NB4 (cell line): ENCODE measurements around the gene C1QTNF3.

Experiments used
- DNase-seq: peaks from one replicate; pipeline ENCODE4 v3.0.0; 2010; ENCODE audit warnings: low read depth
- H3K4me3 ChIP-seq: one replicate; pipeline ENCODE4 v1.5.1; 2011; ENCODE audit warnings: mild to moderate bottlenecking, low read depth, low read length, moderate library complexity
- CTCF ChIP-seq: IDR thresholded peaks from one replicate; pipeline ENCODE4 v1.5.1; 2012; ENCODE audit warnings: low read depth, low read length
- MAX ChIP-seq: IDR thresholded peaks from 2 replicates; pipeline ENCODE4 v1.6.1; 2011; ENCODE audit warnings: low read depth, low read length
- MYC ChIP-seq: IDR thresholded peaks from 2 replicates; pipeline ENCODE4 v1.6.1; 2011; ENCODE audit warnings: low read depth, low read length
- POLR2A ChIP-seq: IDR thresholded peaks from 2 replicates; pipeline ENCODE4 v1.6.1; 2011; ENCODE audit warnings: mild to moderate bottlenecking; ENCODE audit not compliant: insufficient read length; ENCODE audit errors: extremely low read depth

C1QTNF3 gene

GRCh38 chr5:33976307-33976706, 66.7 kb downstream of the C1QTNF3 start:
- no peak overlapping the region for H3K4me3 ChIP-seq
- DNase-seq, result no peak
- TF ChIP-seq MAX (no peak), CTCF (no peak), MYC (no peak), POLR2A (no peak)

GRCh38 chr5:33975852-33976251, 67.2 kb downstream of the C1QTNF3 start:
- TF ChIP-seq CTCF (no peak), POLR2A (no peak), MAX (no peak), MYC (no peak)
- no peak overlapping the region for H3K4me3 ChIP-seq
- no peak for DNase-seq

GRCh38 chr5:33973271-33973670, 69.7 kb downstream of the C1QTNF3 start:
- H3K4me3 ChIP-seq, result no peak overlapping the region
- no peak for DNase-seq
- TF ChIP-seq MYC (no peak), POLR2A (no peak), MAX (no peak), CTCF (no peak)

- no peak for TF ChIP-seq MAX
- peak; percentile 78 for TF ChIP-seq CTCF
- no peak for TF ChIP-seq POLR2A
- no peak for TF ChIP-seq MYC
- no peak overlapping the region for H3K4me3 ChIP-seq
- peak; percentile 49 for DNase-seq
Measured at GRCh38 chr5:33969572-33970452, 73.2 kb downstream of the C1QTNF3 start.

- no peak overlapping the region for H3K4me3 ChIP-seq
- no peak for DNase-seq
- TF ChIP-seq CTCF (no peak), POLR2A (no peak), MAX (no peak), MYC (no peak)
Measured at GRCh38 chr5:33968211-33969005, 74.6 kb downstream of the C1QTNF3 start.
